HepG2 (cell line): ENCODE data around the gene OCLN.
"Not testable (repeated sequence)": the region's sequence is repeated elsewhere in the genome, so short reads cannot be mapped to it uniquely, and the experiment has no call there.

Source experiments
- ARNT2 ChIP-seq: sonication (generic); formaldehyde crosslinking; IDR thresholded peaks from 2 replicates; pipeline ENCODE4 v1.8.0; 2022; ENCODE audit warnings: mild to moderate bottlenecking, low read depth, missing genetic modification reagents, moderate library complexity
- CHD2 ChIP-seq: IDR thresholded peaks from 2 replicates; pipeline ENCODE4 v1.6.1; 2011; ENCODE audit warnings: low read depth, low read length, improper control_type of control experiment
- E2F5 ChIP-seq: sonication (generic); formaldehyde crosslinking; conservative IDR thresholded peaks from 2 replicates; pipeline ENCODE4 v1.4.0; 2020; ENCODE audit warnings: missing genetic modification reagents
- ELF1 ChIP-seq: sonication (generic); formaldehyde crosslinking; IDR thresholded peaks from 2 replicates; pipeline ENCODE4 v1.4.0; 2020; ENCODE audit warnings: missing genetic modification reagents
- JARID2 ChIP-seq: sonication (generic); formaldehyde crosslinking; IDR thresholded peaks from 2 replicates; pipeline ENCODE4 v1.8.1; 2023; ENCODE audit warnings: missing genetic modification reagents, inconsistent platforms; ENCODE audit not compliant: insufficient replicate concordance
- SMARCC2 ChIP-seq: fragments of 450-650 bp; IDR thresholded peaks from 2 replicates; pipeline ENCODE4 v1.6.1; 2017; ENCODE audit warnings: antibody characterized with exemption, mild to moderate bottlenecking
- ZBTB33 ChIP-seq: sonication (generic); formaldehyde crosslinking; IDR thresholded peaks from 2 replicates; pipeline ENCODE4 v1.4.0; 2020; ENCODE audit warnings: missing genetic modification reagents
- ZBTB49 ChIP-seq: sonication (generic); formaldehyde crosslinking; IDR thresholded peaks from 2 replicates; pipeline ENCODE4 v1.4.0; 2020; ENCODE audit warnings: missing genetic modification reagents, borderline replicate concordance
- ZFX ChIP-seq: sonication (generic); formaldehyde crosslinking; IDR thresholded peaks from 2 replicates; pipeline ENCODE4 v1.4.0; 2020; ENCODE audit warnings: mild to moderate bottlenecking, low read depth, missing genetic modification reagents, moderate library complexity
- TF ChIP-seq, protein P1 (sequence below): IDR thresholded peaks from 2 replicates; pipeline ENCODE4 v1.6.1; 2016; ENCODE audit warnings: control low read depth
- TF ChIP-seq, protein P2 (sequence below): sonication (generic); formaldehyde crosslinking; IDR thresholded peaks from 2 replicates; pipeline ENCODE4 v1.5.1; 2020; ENCODE audit warnings: missing genetic modification reagents, mild to moderate bottlenecking, borderline replicate concordance

- not testable (repeated sequence) for TF ChIP-seq ZBTB49 (CRISPR knock-in tag); SMARCC2; ARNT2 (CRISPR knock-in tag); JARID2 (CRISPR knock-in tag); CHD2; E2F5; ZFX (CRISPR knock-in tag); ELF1; ZBTB33 (CRISPR knock-in tag)
- TF ChIP-seq, protein P1, sequence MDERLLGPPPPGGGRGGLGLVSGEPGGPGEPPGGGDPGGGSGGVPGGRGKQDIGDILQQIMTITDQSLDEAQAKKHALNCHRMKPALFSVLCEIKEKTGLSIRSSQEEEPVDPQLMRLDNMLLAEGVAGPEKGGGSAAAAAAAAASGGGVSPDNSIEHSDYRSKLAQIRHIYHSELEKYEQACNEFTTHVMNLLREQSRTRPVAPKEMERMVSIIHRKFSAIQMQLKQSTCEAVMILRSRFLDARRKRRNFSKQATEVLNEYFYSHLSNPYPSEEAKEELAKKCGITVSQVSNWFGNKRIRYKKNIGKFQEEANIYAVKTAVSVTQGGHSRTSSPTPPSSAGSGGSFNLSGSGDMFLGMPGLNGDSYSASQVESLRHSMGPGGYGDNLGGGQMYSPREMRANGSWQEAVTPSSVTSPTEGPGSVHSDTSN, result not testable (repeated sequence)
- TF ChIP-seq, protein P2, sequence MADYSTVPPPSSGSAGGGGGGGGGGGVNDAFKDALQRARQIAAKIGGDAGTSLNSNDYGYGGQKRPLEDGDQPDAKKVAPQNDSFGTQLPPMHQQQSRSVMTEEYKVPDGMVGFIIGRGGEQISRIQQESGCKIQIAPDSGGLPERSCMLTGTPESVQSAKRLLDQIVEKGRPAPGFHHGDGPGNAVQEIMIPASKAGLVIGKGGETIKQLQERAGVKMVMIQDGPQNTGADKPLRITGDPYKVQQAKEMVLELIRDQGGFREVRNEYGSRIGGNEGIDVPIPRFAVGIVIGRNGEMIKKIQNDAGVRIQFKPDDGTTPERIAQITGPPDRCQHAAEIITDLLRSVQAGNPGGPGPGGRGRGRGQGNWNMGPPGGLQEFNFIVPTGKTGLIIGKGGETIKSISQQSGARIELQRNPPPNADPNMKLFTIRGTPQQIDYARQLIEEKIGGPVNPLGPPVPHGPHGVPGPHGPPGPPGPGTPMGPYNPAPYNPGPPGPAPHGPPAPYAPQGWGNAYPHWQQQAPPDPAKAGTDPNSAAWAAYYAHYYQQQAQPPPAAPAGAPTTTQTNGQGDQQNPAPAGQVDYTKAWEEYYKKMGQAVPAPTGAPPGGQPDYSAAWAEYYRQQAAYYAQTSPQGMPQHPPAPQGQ, result not testable (repeated sequence)
Observed at GRCh38 chr5:69515570-69515969, 23.0 kb downstream of the OCLN start.
